CD14-positive monocyte (primary cell): Measurements from ENCODE around the gene TIRAP. TPM values are rescaled to one million over a fixed set of nuclear protein-coding genes. Genes with fewer than 3 reads are reported as not detected.
A peak's percentile ranks its signal among the peaks of the same experiment; 100 is the strongest.

Experiments
- DNase-seq, 3 donors: peaks; one replicate each; pipeline ENCODE4 v3.0.0-alpha.2; 2011 to 2022
- H2AFZ ChIP-seq: 2 replicates; pipeline ENCODE4 v1.6.0; 2012; ENCODE audit warnings: mild to moderate bottlenecking, low read depth, low read length, inconsistent platforms; ENCODE audit not compliant: insufficient read depth, poor library complexity, severe bottlenecking
- H3K27ac ChIP-seq, 2 donors: 1 replicate in 1 of 2; 2 replicates in 1 of 2; pipeline ENCODE4 v1.5.1; 2012 to 2013; ENCODE audit warnings: low read length in 2 of 2, control low read depth in 1 of 2, inconsistent platforms in 1 of 2, low read depth in 1 of 2, mild to moderate bottlenecking in 1 of 2
- H3K27me3 ChIP-seq, 2 donors: one replicate each; pipeline versions ENCODE4 v1.6.0 to v1.6.1; 2011 to 2013; ENCODE audit warnings: low read length in 2 of 2; ENCODE audit not compliant: control insufficient read depth in 2 of 2, insufficient read depth in 2 of 2
- H3K36me3 ChIP-seq, 2 donors: replicated peaks in 1 of 2; 1 replicate in 1 of 2; 2 replicates in 1 of 2; pipeline versions ENCODE4 v1.5.1 to v1.6.1; 2012 to 2013; ENCODE audit warnings: low read length in 2 of 2, control low read depth in 1 of 2, inconsistent platforms in 1 of 2, mild to moderate bottlenecking in 1 of 2; ENCODE audit not compliant: insufficient read depth in 2 of 2, control insufficient read depth in 1 of 2
- H3K4me1 ChIP-seq, 2 donors: 1 replicate in 1 of 2; 2 replicates in 1 of 2; pipeline versions ENCODE4 v1.5.1 to v1.6.1; 2012 to 2013; ENCODE audit warnings: low read length in 2 of 2, control low read depth in 1 of 2, inconsistent platforms in 1 of 2, mild to moderate bottlenecking in 1 of 2, moderate library complexity in 1 of 2; ENCODE audit not compliant: insufficient read depth in 2 of 2, control insufficient read depth in 1 of 2
- H3K4me2 ChIP-seq: replicated peaks from 2 replicates; pipeline ENCODE3; 2012; ENCODE audit warnings: low read length, moderate library complexity, mild to moderate bottlenecking; ENCODE audit not compliant: poor library complexity, severe bottlenecking; ENCODE audit errors: extremely low read depth
- H3K4me3 ChIP-seq, 3 experiments: fragments of 200-600 bp in 1 of 3; sonication (generic) in 1 of 3; replicated peaks in 1 of 3; 1 replicate in 2 of 3; 2 replicates in 1 of 3; pipeline ENCODE4 v1.5.1; 2011 to 2013; ENCODE audit warnings: low read length in 3 of 3, mild to moderate bottlenecking in 3 of 3, control low read depth in 2 of 3, low read depth in 2 of 3, inconsistent platforms in 1 of 3, moderate library complexity in 1 of 3
- H3K79me2 ChIP-seq: 2 replicates; pipeline ENCODE4 v1.6.0; 2012; ENCODE audit warnings: mild to moderate bottlenecking, control low read depth, inconsistent platforms, low read length, moderate library complexity; ENCODE audit not compliant: insufficient read depth
- H3K9ac ChIP-seq: 2 replicates; pipeline ENCODE4 v1.6.0; 2017; ENCODE audit warnings: low read length, mild to moderate bottlenecking; ENCODE audit not compliant: insufficient read depth, poor library complexity, severe bottlenecking
- H3K9me3 ChIP-seq, 2 donors: replicated peaks in 1 of 2; 1 replicate in 1 of 2; 2 replicates in 1 of 2; pipeline versions ENCODE4 v1.5.1 to v1.6.1; 2012 to 2013; ENCODE audit warnings: low read length in 2 of 2, control low read depth in 1 of 2; ENCODE audit not compliant: control insufficient read depth in 1 of 2, insufficient read depth in 1 of 2
- H4K20me1 ChIP-seq: 2 replicates; pipeline ENCODE4 v1.6.0; 2012; ENCODE audit warnings: mild to moderate bottlenecking, low read length, control low read depth, moderate library complexity; ENCODE audit not compliant: insufficient read depth
- H3K27ac Mint-ChIP-seq, 7 donors: one replicate each; pipeline ENCODE4 v1.8.0; 2020; ENCODE audit warnings: mild to moderate bottlenecking in 7 of 7, mixed read lengths in 7 of 7, moderate library complexity in 6 of 7, inconsistent platforms in 2 of 7
- H3K27me3 Mint-ChIP-seq, 3 donors: one replicate each; pipeline ENCODE4 v1.8.0; 2021 to 2022; ENCODE audit warnings: low read depth in 3 of 3, mild to moderate bottlenecking in 3 of 3, mixed read lengths in 3 of 3, moderate library complexity in 3 of 3, inconsistent platforms in 1 of 3
- H3K36me3 Mint-ChIP-seq, 2 donors: one replicate each; pipeline ENCODE4 v1.8.0; 2020; ENCODE audit warnings: mixed read lengths in 2 of 2, inconsistent platforms in 1 of 2, mild to moderate bottlenecking in 1 of 2
- H3K4me1 Mint-ChIP-seq: one replicate; pipeline ENCODE4 v1.8.0; 2020; ENCODE audit warnings: mild to moderate bottlenecking, mixed read lengths
- H3K4me3 Mint-ChIP-seq, 2 donors: one replicate each; pipeline ENCODE4 v1.8.0; 2020; ENCODE audit warnings: mild to moderate bottlenecking in 2 of 2, mixed read lengths in 2 of 2, moderate library complexity in 1 of 2
- H3K9me3 Mint-ChIP-seq, 7 donors: one replicate each; pipeline ENCODE4 v1.8.0; 2020 to 2022; ENCODE audit warnings: mixed read lengths in 7 of 7, mild to moderate bottlenecking in 6 of 7, moderate library complexity in 6 of 7, inconsistent platforms in 2 of 7
- CTCF ChIP-seq: fragments of 200-600 bp; IDR thresholded peaks from one replicate; pipeline ENCODE4 v1.8.0; 2022; ENCODE audit warnings: antibody characterized with exemption, mild to moderate bottlenecking
- WGBS: methylation state at CpG from one replicate; pipeline ENCODE4 v1.1.5; 2013; ENCODE audit warnings: missing lambda C conversion rate; ENCODE audit not compliant: insufficient coverage; 5-methylcytosine and 5-hydroxymethylcytosine counted together
- intact Hi-C, 2 donors: fragments of 100-400 bp; cut with micrococcal nuclease; formaldehyde crosslinking; loops; one replicate each; pipeline versions ENCODE4 v1.15.0 to v1.15.1; 2023
- polyA plus RNA-seq, 3 donors: library from polyadenylated mRNA; depleted of rRNA in 1 of 3; unstranded in 2 of 3; stranded (reverse) in 1 of 3; fragments of 300-500 nt in 2 of 3; fragments of >200 nt in 1 of 3; fragmentation: Illumina TruSeq in 2 of 3; gene quantifications; 1 replicate in 2 of 3; 2 replicates in 1 of 3; pipeline ENCODE4 v1.2.3, GENCODE V29; 2012 to 2021

The TIRAP gene
- polyA plus RNA-seq, 3 donors = 7.0 to 13.8 (median 11.1) TPM

GRCh38 chr11:126328938-126329643 is 46.2 kb downstream of the TIRAP start:
- H3K4me3 Mint-ChIP-seq = no peak overlapping the region
- intact Hi-C loops = no loop called here

GRCh38 chr11:126329644-126330211 is 46.8 kb downstream of the TIRAP start:
- Histone ChIP-seq H4K20me1 (no peaks in the 10 kb centered on the region), H3K36me3 (peaks cover 36 to 69% of the 10 kb centered on the region in 2 donors), H3K4me3 (no peak overlapping the region), H3K27me3 (no peaks in the 10 kb centered on the region), H3K27ac (no peak overlapping the region), H3K9me3 (no peaks in the 10 kb centered on the region), H3K4me2 (no peak overlapping the region), H3K4me1 (no peaks in the 10 kb centered on the region), H3K79me2 (peaks cover 11% of the 10 kb centered on the region), H2AFZ (no peak overlapping the region), H3K9ac (no peak overlapping the region)
- intact Hi-C loops = no loop called here
- peak overlapping the region in 2 of 7 donors; percentile 40 to 76 for H3K27ac Mint-ChIP-seq
- no peak for DNase-seq
- no peak overlapping the region for H3K4me3 Mint-ChIP-seq
- peaks cover 58 to 67% of the 10 kb centered on the region in 2 donors for H3K36me3 Mint-ChIP-seq
- peaks cover 4% of the 10 kb centered on the region for H3K4me1 Mint-ChIP-seq
- TF ChIP-seq CTCF = no peak
- 80% methylated on average over 1 of the region's 11 CpGs for WGBS
- H3K9me3 Mint-ChIP-seq = no peaks in the 10 kb centered on the region
- H3K27me3 Mint-ChIP-seq = peaks cover 0 to 1% (median 0%) of the 10 kb centered on the region in 3 donors

More at GRCh38 chr11:126328938-126329643, 46.2 kb downstream of the TIRAP start:
- WGBS = 93% methylated on average over 9 of the region's 9 CpGs
- no peak for TF ChIP-seq CTCF
- H3K4me2 ChIP-seq = no peak overlapping the region
- no peaks in the 10 kb centered on the region for H3K9me3 ChIP-seq
- no peak overlapping the region for H3K27ac ChIP-seq
- Mint-ChIP-seq H3K27ac (peak overlapping the region in 4 of 7 donors; percentile 26 to 70 (median 41)), H3K9me3 (no peaks in the 10 kb centered on the region), H3K4me1 (peaks cover 3% of the 10 kb centered on the region), H3K36me3 (peaks cover 60 to 69% of the 10 kb centered on the region in 2 donors), H3K27me3 (peaks cover 0 to 1% (median 0%) of the 10 kb centered on the region in 3 donors)
- no peak for DNase-seq
- H3K36me3 ChIP-seq = peaks cover 36 to 71% of the 10 kb centered on the region in 2 donors
- H3K79me2 ChIP-seq = peaks cover 11% of the 10 kb centered on the region
- no peak overlapping the region for H3K4me3 ChIP-seq
- H4K20me1 ChIP-seq = no peaks in the 10 kb centered on the region
- no peak overlapping the region for H2AFZ ChIP-seq
- H3K27me3 ChIP-seq = no peaks in the 10 kb centered on the region
- no peak overlapping the region for H3K9ac ChIP-seq
- H3K4me1 ChIP-seq = no peaks in the 10 kb centered on the region
